GM18499 (cell line): Measurements from ENCODE around the gene ZNF429.
"Not testable (repeated sequence)": the region's sequence is repeated elsewhere in the genome, so short reads cannot be mapped to it uniquely, and the experiment has no call there.

Experiments
- ATAC-seq: cut with Tn5 transposase; IDR thresholded peaks from one replicate; pipeline ENCODE4 v1.9.1; 2021; ENCODE audit warnings: moderate number of reproducible peaks; ENCODE audit not compliant: insufficient read depth, unreplicated experiment

ZNF429 gene

GRCh38 chr19:21587549-21587948, 82.1 kb downstream of the ZNF429 start:
- ATAC-seq: no peak

GRCh38 chr19:21588065-21588601, 82.7 kb downstream of the ZNF429 start:
- ATAC-seq: no peak

- no peak for ATAC-seq
Observed at GRCh38 chr19:21590867-21591266, 85.5 kb downstream of the ZNF429 start.

GRCh38 chr19:21593008-21593481, 87.6 kb downstream of the ZNF429 start:
- ATAC-seq: no peak

- no peak for ATAC-seq
Observed at GRCh38 chr19:21593502-21593901, 88.1 kb downstream of the ZNF429 start.

- no peak for ATAC-seq
Observed at GRCh38 chr19:21593934-21594820, 88.8 kb downstream of the ZNF429 start.

GRCh38 chr19:21595185-21595584, 89.8 kb downstream of the ZNF429 start:
- ATAC-seq: no peak

- ATAC-seq: no peak
Observed at GRCh38 chr19:21602082-21602658, 96.8 kb downstream of the ZNF429 start.

GRCh38 chr19:21602659-21603430, 97.4 kb downstream of the ZNF429 start:
- ATAC-seq: not testable (repeated sequence)

- ATAC-seq: no peak
Observed at GRCh38 chr19:21603431-21604231, 98.2 kb downstream of the ZNF429 start.

- no peak for ATAC-seq
Observed at GRCh38 chr19:21604351-21604926, 99.0 kb downstream of the ZNF429 start.
